Measurements from ENCODE around the gene SORCS2. TPM values are rescaled to one million over a fixed set of nuclear protein-coding genes. Genes with fewer than 3 reads are reported as not detected.

SORCS2 gene
- total RNA-seq, 4 donors from 2014 or later, result 0.07 to 1.2 (median 0.11) TPM

- Histone ChIP-seq H3K27ac (no peak overlapping the region), H3K4me1 (no peaks in the 10 kb centered on the region), H3K9me3 (no peaks in the 10 kb centered on the region), H3K27me3 (peaks cover 0 to 19% (median 19%) of the 10 kb centered on the region in 3 donors), H3K36me3 (no peaks in the 10 kb centered on the region), H3K4me3 (no peak overlapping the region)
- no peak for DNase-seq
- TF ChIP-seq POLR2A (IDR thresholded peaks at IDR 0.05), result no peak
- TF ChIP-seq CTCF (IDR thresholded peaks at IDR 0.05 in 4 of 5, conservative IDR thresholded peaks at IDR 0.05 in 1 of 5), result no peak
- intact Hi-C loops (cut with DNase I; ENCODE audit: low total_unique reads), result no loop called here
- in situ Hi-C loops (cut with MboI; ENCODE audit: low sequenced_read_pairs in 4 of 4), result no loop called here
- ATAC-seq, result no peak
Observed at GRCh38 chr4:7381890-7382633, 189.7 kb downstream of the SORCS2 start.

- intact Hi-C loops (cut with DNase I; ENCODE audit: low total_unique reads), result no loop called here
- DNase-seq (no peak), ATAC-seq (no peak)
- no peak for TF ChIP-seq CTCF (IDR thresholded peaks at IDR 0.05 in 4 of 5, conservative IDR thresholded peaks at IDR 0.05 in 1 of 5)
- no peak for TF ChIP-seq POLR2A (IDR thresholded peaks at IDR 0.05)
- H3K4me3 ChIP-seq, result no peak overlapping the region
- H3K27me3 ChIP-seq, result peaks cover 0 to 15% (median 14%) of the 10 kb centered on the region in 3 donors
- H3K27ac ChIP-seq, result no peak overlapping the region
- no peaks in the 10 kb centered on the region for H3K9me3 ChIP-seq
- in situ Hi-C loops (cut with MboI; ENCODE audit: low sequenced_read_pairs in 4 of 4), result no loop called here
- no peaks in the 10 kb centered on the region for H3K36me3 ChIP-seq
- no peaks in the 10 kb centered on the region for H3K4me1 ChIP-seq
Observed at GRCh38 chr4:7382634-7383014, 190.3 kb downstream of the SORCS2 start.

DNA sequence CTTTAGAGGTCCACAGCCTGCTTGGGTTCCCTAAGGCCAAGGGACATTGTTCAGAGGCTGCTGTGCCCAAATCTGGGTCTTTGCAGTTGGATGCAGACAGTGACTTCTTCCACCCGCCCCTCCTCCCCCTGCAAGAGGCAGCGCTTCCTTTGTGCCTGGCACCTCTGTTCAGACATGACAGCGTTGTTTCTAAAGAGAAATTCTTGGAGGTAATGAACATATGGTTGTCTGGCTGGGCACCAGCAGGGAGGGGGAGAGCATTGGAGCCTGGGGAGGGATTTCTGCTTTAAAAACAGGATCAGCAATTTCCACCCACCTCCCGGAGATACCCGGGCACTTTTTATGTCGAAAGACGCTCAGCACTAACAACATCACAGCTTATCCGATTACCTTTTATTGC, 190.9 kb downstream of the SORCS2 start:
- in situ Hi-C loops (cut with MboI; ENCODE audit: low sequenced_read_pairs in 4 of 4) (no loop called here), intact Hi-C loops (cut with DNase I; ENCODE audit: low total_unique reads) (no loop called here)
- DNase-seq (no peak), ATAC-seq (no peak)
- Histone ChIP-seq H3K27ac (no peak overlapping the region), H3K9me3 (no peaks in the 10 kb centered on the region), H3K4me1 (no peaks in the 10 kb centered on the region), H3K4me3 (no peak overlapping the region), H3K36me3 (no peaks in the 10 kb centered on the region), H3K27me3 (peaks cover 0 to 11% (median 8%) of the 10 kb centered on the region in 3 donors)
- TF ChIP-seq CTCF (IDR thresholded peaks at IDR 0.05 in 4 of 5, conservative IDR thresholded peaks at IDR 0.05 in 1 of 5) (no peak), POLR2A (IDR thresholded peaks at IDR 0.05) (no peak)

DNA sequence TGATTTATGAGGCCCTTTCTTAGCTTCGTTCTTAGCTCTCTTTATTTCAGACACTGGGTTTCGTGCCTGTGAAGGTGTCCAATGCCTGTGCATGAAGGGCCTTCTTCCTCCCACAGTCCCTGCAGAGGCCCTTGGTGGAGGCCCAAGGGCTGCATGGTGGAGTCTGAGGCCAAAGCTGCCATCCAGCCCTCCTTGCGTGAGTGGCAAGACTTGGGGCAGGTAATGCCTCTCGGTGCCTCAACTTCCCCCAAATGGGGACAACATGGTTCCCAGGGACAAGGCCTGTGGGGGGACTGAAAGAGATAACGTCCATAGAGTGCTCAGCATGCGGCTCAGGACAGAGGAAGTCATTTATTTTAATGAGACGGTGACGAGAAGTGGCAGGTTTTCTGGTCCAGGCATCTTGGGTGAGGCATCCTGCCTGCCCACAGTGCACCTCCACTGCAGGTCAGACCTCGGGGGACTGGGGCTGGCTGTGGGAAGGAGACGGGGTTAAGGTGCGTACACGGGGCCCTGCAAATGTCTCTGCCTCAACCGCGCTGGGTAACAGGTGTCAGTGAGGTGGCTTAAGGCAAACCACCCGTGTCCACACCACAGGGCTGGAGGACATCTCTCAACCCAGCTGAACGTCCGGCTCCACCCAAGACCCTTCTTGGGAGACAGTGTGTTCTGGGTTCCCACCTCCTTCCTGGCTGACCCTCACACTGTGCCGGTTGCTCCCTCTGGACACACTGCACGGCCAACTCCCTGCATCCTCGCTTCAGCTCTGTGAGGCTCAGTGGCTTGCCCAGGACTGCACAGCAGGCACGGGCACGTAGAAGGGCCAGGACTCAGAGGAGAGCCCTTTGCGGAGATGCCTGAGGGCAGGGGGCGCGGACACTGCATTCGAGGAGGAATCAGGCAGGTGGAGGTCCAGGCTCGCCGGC, 191.9 kb downstream of the SORCS2 start:
- Histone ChIP-seq H3K4me1 (no peaks in the 10 kb centered on the region), H3K27ac (no peak overlapping the region), H3K4me3 (no peak overlapping the region), H3K9me3 (no peaks in the 10 kb centered on the region), H3K27me3 (peaks cover 0 to 3% (median 1%) of the 10 kb centered on the region in 3 donors), H3K36me3 (no peaks in the 10 kb centered on the region)
- DNase-seq (no peak), ATAC-seq (no peak)
- in situ Hi-C loops (cut with MboI; ENCODE audit: low sequenced_read_pairs in 4 of 4) (no loop called here), intact Hi-C loops (cut with DNase I; ENCODE audit: low total_unique reads) (no loop called here)
- no peak for TF ChIP-seq POLR2A (IDR thresholded peaks at IDR 0.05)
- no peak for TF ChIP-seq CTCF (IDR thresholded peaks at IDR 0.05 in 4 of 5, conservative IDR thresholded peaks at IDR 0.05 in 1 of 5)

All from gastrocnemius medialis (tissue), 4 donors.